ENCODE data around the gene PORCN. TPM values are rescaled to one million over a fixed set of nuclear protein-coding genes. Genes with fewer than 3 reads are reported as not detected.

The PORCN gene
- total RNA-seq, 6 experiments from 2014 or later: 1.7 to 6.1 (median 1.9) TPM

- ATAC-seq: no peak
- no peak for DNase-seq
- Histone ChIP-seq H3K4me3 (no peak overlapping the region), H3K9me3 (no peaks in the 10 kb centered on the region), H3K27ac (no peak overlapping the region), H3K4me1 (no peaks in the 10 kb centered on the region), H3K27me3 (no peaks in the 10 kb centered on the region), H3K36me3 (peaks cover 0 to 21% (median 11%) of the 10 kb centered on the region in 4 donors)
- TF ChIP-seq POLR2A (IDR thresholded peaks at IDR 0.05) (no peak), CTCF (IDR thresholded peaks at IDR 0.05) (no peak)
- intact Hi-C loops (cut with DNase I): no loop called here
- 68% methylated on average over 3 of the region's 3 CpGs for WGBS (ENCODE audit: insufficient coverage, low coverage, low lambda C conversion rate, missing lambda C conversion rate)
Measured at GRCh38 chrX:48530736-48531135, 21.9 kb downstream of the PORCN start.

- ATAC-seq: peak in 1 of 4 donors; percentile 59
Measured at GRCh38 chrX:48531358-48531959, 22.7 kb downstream of the PORCN start.

GRCh38 chrX:48532161-48532560 lies 23.4 kb downstream of the PORCN start:
- Histone ChIP-seq H3K4me1 (no peaks in the 10 kb centered on the region), H3K27me3 (no peaks in the 10 kb centered on the region), H3K36me3 (peaks cover 0 to 12% (median 7%) of the 10 kb centered on the region in 4 donors), H3K4me3 (no peak overlapping the region), H3K27ac (no peak overlapping the region), H3K9me3 (no peaks in the 10 kb centered on the region)
- no peak for TF ChIP-seq POLR2A (IDR thresholded peaks at IDR 0.05)
- TF ChIP-seq CTCF (IDR thresholded peaks at IDR 0.05): no peak
- ATAC-seq (no peak), DNase-seq (no peak)
- no CpG with 5 or more reads among the region's 1 CpG for WGBS (ENCODE audit: insufficient coverage, low coverage, low lambda C conversion rate, missing lambda C conversion rate)
- intact Hi-C loops (cut with DNase I): no loop called here

More at GRCh38 chrX:48531358-48531959, 22.7 kb downstream of the PORCN start:
- H3K27me3 ChIP-seq: no peaks in the 10 kb centered on the region
- TF ChIP-seq POLR2A (IDR thresholded peaks at IDR 0.05) (no peak), CTCF (IDR thresholded peaks at IDR 0.05) (no peak)
- WGBS (ENCODE audit: insufficient coverage, low coverage, low lambda C conversion rate, missing lambda C conversion rate): 48% methylated on average over 4 of the region's 5 CpGs
- no peaks in the 10 kb centered on the region for H3K9me3 ChIP-seq
- H3K4me3 ChIP-seq: no peak overlapping the region
- H3K27ac ChIP-seq: no peak overlapping the region
- no peak for DNase-seq
- H3K4me1 ChIP-seq: no peaks in the 10 kb centered on the region
- peaks cover 0 to 20% (median 11%) of the 10 kb centered on the region in 4 donors for H3K36me3 ChIP-seq
- intact Hi-C loops (cut with DNase I): no loop called here

- no peak overlapping the region for H3K4me3 ChIP-seq
- no peak overlapping the region for H3K27ac ChIP-seq
- no peaks in the 10 kb centered on the region for H3K4me1 ChIP-seq
- H3K27me3 ChIP-seq: no peaks in the 10 kb centered on the region
- ATAC-seq (no peak), DNase-seq (no peak)
- H3K36me3 ChIP-seq: peaks cover 0 to 2% (median 1%) of the 10 kb centered on the region in 4 donors
- TF ChIP-seq POLR2A (IDR thresholded peaks at IDR 0.05): no peak
- no peak for TF ChIP-seq CTCF (IDR thresholded peaks at IDR 0.05)
- WGBS (ENCODE audit: insufficient coverage, low coverage, low lambda C conversion rate, missing lambda C conversion rate): 85% methylated on average over 3 of the region's 3 CpGs
- H3K9me3 ChIP-seq: no peaks in the 10 kb centered on the region
- intact Hi-C loops (cut with DNase I): no loop called here
Measured at GRCh38 chrX:48533165-48533564, 24.4 kb downstream of the PORCN start.

Measured in right lobe of liver (tissue), 6 donors.